Testis (tissue), 3 donors: ENCODE results near the gene SPRING1. TPM values are rescaled to one million over a fixed set of nuclear protein-coding genes. Genes with fewer than 3 reads are reported as not detected.

Experiments
- DNase-seq: peaks from one replicate; pipeline ENCODE4 v3.0.0-alpha.2; 2019
- H3K27ac ChIP-seq, 2 donors: fragments of 200-600 bp; sonication (generic); one replicate each; pipeline ENCODE4 v1.5.1; 2019
- H3K27me3 ChIP-seq: fragments of 200-600 bp; sonication (generic); one replicate; pipeline ENCODE4 v1.5.1; 2019
- H3K36me3 ChIP-seq: fragments of 200-600 bp; sonication (generic); one replicate; pipeline ENCODE4 v1.5.1; 2017; ENCODE audit warnings: low read depth; ENCODE audit errors: missing control alignments
- H3K4me1 ChIP-seq: fragments of 200-600 bp; sonication (generic); one replicate; pipeline ENCODE4 v1.5.1; 2019
- H3K4me3 ChIP-seq, 2 donors: fragments of 200-600 bp; sonication (generic); one replicate each; pipeline ENCODE4 v1.5.1; 2017 to 2019
- H3K9me3 ChIP-seq: fragments of 200-600 bp; sonication (generic); one replicate; pipeline ENCODE4 v1.5.1; 2017
- POLR2A ChIP-seq: fragments of 450-650 bp; IDR thresholded peaks from one replicate; pipeline ENCODE4 v1.6.1; 2017; ENCODE audit warnings: antibody characterized with exemption, mild to moderate bottlenecking, moderate library complexity
- WGBS, 2 donors: methylation state at CpG; one replicate each; pipeline ENCODE4 v1.1.5; 2018; 5-methylcytosine and 5-hydroxymethylcytosine counted together
- intact Hi-C: fragments of 100-400 bp; cut with DNase I; formaldehyde crosslinking; loops from one replicate; pipeline ENCODE4 v1.15.1; 2023; ENCODE audit warnings: low total_unique reads
- polyA plus RNA-seq: library from polyadenylated mRNA; stranded (reverse); fragments of 350-450 nt; fragmentation: Illumina TruSeq; extraction: RNeasy Lipid Tissue Mini Kit (QIAGEN cat#74804); gene quantifications from one replicate; pipeline ENCODE4 v1.2.3, GENCODE V29; 2014; ENCODE audit warnings: low read depth, low replicate concordance; ENCODE audit not compliant: insufficient read depth
- total RNA-seq, 2 donors: library from RNA; depleted of rRNA; stranded (reverse); fragments of >200 nt; gene quantifications; one replicate each; pipeline ENCODE4 v1.2.3, GENCODE V29; 2016
- TF ChIP-seq, protein P1 (sequence below), 3 experiments: fragments of 450-650 bp in 2 of 3; fragments of 200-600 bp in 1 of 3; sonication (generic) in 1 of 3; IDR thresholded peaks; one replicate each; pipeline ENCODE4 v1.5.1; 2016 to 2019; ENCODE audit warnings: antibody characterized with exemption in 3 of 3, mild to moderate bottlenecking in 2 of 3, moderate library complexity in 1 of 3

Gene SPRING1
- total and polyA plus RNA-seq, 3 donors from 2014 or later: 23.4 to 25.5 (median 25.1) TPM

DNA sequence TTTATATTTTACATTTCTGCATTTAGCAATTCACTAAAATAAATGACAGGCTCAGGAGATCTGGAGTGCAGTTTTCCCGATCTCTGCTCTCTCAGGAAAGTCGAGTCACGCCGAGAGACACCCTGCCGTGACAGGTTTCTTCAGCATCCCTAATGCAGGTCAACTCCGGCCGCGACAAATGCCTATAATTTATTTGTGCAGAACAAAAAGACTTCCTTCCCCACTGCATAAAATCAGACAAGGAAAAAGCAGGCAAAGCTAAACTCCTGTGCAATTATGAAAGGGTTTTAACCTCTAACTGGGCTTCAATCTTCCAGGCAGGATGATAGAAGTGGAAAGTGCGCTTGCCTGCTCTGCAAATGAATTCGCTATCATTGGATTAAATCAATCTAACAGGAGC is 28.1 kb downstream of the SPRING1 start:
- Histone ChIP-seq H3K4me3 (no peak overlapping the region), H3K9me3 (no peaks in the 10 kb centered on the region), H3K27ac (no peak overlapping the region), H3K36me3 (no peaks in the 10 kb centered on the region), H3K4me1 (peaks cover 8% of the 10 kb centered on the region), H3K27me3 (no peaks in the 10 kb centered on the region)
- WGBS, 2 donors: 71 to 72% methylated on average over 10 of the region's 10 CpGs
- no peak for DNase-seq
- intact Hi-C loops: no loop called here
- TF ChIP-seq, protein P1, sequence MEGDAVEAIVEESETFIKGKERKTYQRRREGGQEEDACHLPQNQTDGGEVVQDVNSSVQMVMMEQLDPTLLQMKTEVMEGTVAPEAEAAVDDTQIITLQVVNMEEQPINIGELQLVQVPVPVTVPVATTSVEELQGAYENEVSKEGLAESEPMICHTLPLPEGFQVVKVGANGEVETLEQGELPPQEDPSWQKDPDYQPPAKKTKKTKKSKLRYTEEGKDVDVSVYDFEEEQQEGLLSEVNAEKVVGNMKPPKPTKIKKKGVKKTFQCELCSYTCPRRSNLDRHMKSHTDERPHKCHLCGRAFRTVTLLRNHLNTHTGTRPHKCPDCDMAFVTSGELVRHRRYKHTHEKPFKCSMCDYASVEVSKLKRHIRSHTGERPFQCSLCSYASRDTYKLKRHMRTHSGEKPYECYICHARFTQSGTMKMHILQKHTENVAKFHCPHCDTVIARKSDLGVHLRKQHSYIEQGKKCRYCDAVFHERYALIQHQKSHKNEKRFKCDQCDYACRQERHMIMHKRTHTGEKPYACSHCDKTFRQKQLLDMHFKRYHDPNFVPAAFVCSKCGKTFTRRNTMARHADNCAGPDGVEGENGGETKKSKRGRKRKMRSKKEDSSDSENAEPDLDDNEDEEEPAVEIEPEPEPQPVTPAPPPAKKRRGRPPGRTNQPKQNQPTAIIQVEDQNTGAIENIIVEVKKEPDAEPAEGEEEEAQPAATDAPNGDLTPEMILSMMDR (IDR thresholded peaks at IDR 0.05): no peak
- TF ChIP-seq POLR2A: no peak

DNA sequence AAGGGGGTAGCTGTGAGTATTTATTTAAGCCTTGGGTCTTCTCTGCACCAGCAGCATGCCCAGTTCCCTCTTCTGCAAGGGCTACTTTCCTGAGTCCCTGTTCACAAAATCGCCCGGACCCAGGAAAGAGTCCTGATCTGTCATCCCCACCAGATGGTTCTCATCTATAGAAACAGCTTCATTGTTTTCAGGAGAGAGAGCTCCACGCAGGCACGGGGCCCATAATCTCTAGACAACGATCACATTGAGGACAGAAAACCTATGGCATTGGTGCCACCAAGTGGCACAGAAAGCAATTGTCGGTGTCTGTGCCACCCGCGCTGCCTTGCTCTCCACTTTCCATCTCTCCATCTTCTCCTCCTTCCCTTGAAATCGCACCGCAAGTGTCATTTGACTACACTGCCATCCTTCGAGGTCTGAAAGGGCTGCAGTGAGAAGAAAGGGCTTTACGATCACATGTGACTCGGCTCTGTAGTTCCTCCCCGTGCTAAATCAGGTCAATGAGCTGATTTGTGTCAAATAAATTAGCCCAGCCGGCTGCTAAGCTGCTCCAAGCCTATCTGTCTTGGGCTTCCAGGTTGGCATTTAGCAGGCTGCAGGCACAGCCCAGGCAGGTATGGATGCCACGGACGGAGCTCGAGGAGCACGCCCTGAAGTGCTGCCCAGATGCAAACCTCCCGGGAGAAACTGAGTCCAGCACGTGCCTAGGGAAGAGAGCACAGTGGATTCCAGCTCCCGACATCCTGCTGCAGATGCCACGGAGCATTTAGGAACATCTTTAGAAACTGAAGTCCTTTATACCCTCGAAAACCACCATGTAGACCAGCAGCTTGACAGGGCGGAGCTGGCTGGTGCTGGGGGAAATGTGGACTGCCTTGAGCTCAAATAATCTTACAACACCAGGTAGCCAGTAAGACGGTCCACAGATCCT is 28.8 kb downstream of the SPRING1 start:
- DNase-seq: peak; percentile 79
- Histone ChIP-seq H3K4me3 (no peak overlapping the region), H3K27me3 (no peaks in the 10 kb centered on the region), H3K36me3 (no peaks in the 10 kb centered on the region), H3K4me1 (peaks cover 8% of the 10 kb centered on the region), H3K27ac (no peak overlapping the region), H3K9me3 (no peaks in the 10 kb centered on the region)
- 27 to 42% methylated on average over 24 to 26 of the region's 26 CpGs for WGBS, 2 donors
- TF ChIP-seq, protein P1 (IDR thresholded peaks at IDR 0.05): peak in 2 of 3 experiments; percentile 18 to 52
- no peak for TF ChIP-seq POLR2A
- intact Hi-C loops: no loop called here

GRCh38 chr12:116707751-116708150 is 30.1 kb downstream of the SPRING1 start:
- no peaks in the 10 kb centered on the region for H3K36me3 ChIP-seq
- intact Hi-C loops: no loop called here
- TF ChIP-seq POLR2A: no peak
- TF ChIP-seq, protein P1 (IDR thresholded peaks at IDR 0.05): no peak
- no peaks in the 10 kb centered on the region for H3K27me3 ChIP-seq
- H3K4me3 ChIP-seq: no peak overlapping the region
- 93 to 95% methylated on average over 9 of the region's 9 CpGs for WGBS, 2 donors
- H3K27ac ChIP-seq: no peak overlapping the region
- peaks cover 14% of the 10 kb centered on the region for H3K4me1 ChIP-seq
- no peaks in the 10 kb centered on the region for H3K9me3 ChIP-seq
- no peak for DNase-seq

DNA sequence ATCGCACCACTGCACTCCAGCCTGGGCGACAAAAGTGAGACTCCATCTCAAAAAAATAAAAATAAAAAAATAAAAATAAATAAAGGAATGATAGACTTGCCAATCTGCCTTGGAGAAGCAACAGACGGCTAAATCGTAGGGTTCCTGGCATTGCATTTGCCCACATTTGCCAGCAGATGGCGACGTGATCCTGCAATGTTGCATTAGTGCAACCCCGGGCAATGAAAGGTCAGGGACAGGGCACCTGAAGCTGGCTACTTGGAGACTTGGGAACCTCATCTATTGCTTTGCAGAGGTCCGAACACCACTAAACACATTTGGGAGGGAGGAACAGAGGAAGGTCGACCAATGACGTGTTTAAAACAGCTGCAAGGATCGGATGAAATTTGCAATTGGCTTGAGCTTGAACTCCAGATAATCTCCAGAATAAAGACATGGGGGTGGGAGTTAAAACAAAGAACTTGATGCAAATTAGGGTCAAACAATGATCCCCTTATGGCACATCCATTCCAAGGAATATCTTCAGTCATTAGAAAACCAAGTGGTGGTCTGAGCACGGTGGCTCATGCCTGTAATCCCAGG is 34.6 kb downstream of the SPRING1 start:
- intact Hi-C loops: no loop called here
- Histone ChIP-seq H3K27ac (no peak overlapping the region), H3K9me3 (no peaks in the 10 kb centered on the region), H3K4me1 (peaks cover 6% of the 10 kb centered on the region), H3K36me3 (no peaks in the 10 kb centered on the region), H3K4me3 (no peak overlapping the region), H3K27me3 (no peaks in the 10 kb centered on the region)
- DNase-seq: peak; percentile 83
- 34 to 35% methylated on average over 12 of the region's 12 CpGs for WGBS, 2 donors
- TF ChIP-seq, protein P1 (IDR thresholded peaks at IDR 0.05): peak; percentile 83 to 89 (median 87)
- TF ChIP-seq POLR2A: no peak
